Activated naive CD8-positive, alpha-beta T cell treated with anti-CD3 and anti-CD28 coated beads, Interleukin-2, amount 10 ng/mL, durations not matched to agents 7 days and 5 days (primary cell): ENCODE results near the gene DAG1. TPM values are rescaled to one million over a fixed set of nuclear protein-coding genes. Genes with fewer than 3 reads are reported as not detected.

Source experiments
- ATAC-seq: fragments of 150-1000 bp; cut with Tn5 transposase; one replicate; pipeline ENCODE4 v1.10.0; 2021; ENCODE audit warnings: low read depth, moderate library complexity
- POLR2A ChIA-PET: fragments of 350-600 bp; sonication (Branson Sonifier 250); formaldehyde crosslinking; loops from one replicate; lab custom pipeline; 2021; ENCODE audit warnings: antibody characterized with exemption; lab: Charles Lee
- DNase-seq: peaks from one replicate; pipeline ENCODE4 v3.0.0; 2021
- H3K27ac Mint-ChIP-seq: one replicate; pipeline ENCODE4 v1.8.0; 2022; ENCODE audit warnings: mild to moderate bottlenecking, mixed read lengths
- H3K27me3 Mint-ChIP-seq: one replicate; pipeline ENCODE4 v1.8.0; 2022; ENCODE audit warnings: mild to moderate bottlenecking, moderate library complexity, mixed read lengths
- H3K36me3 Mint-ChIP-seq: one replicate; pipeline ENCODE4 v1.8.0; 2021; ENCODE audit warnings: mild to moderate bottlenecking, mixed read lengths
- H3K4me1 Mint-ChIP-seq: one replicate; pipeline ENCODE4 v1.8.0; 2021; ENCODE audit warnings: mixed read lengths
- H3K4me3 Mint-ChIP-seq: one replicate; pipeline ENCODE4 v1.8.0; 2022; ENCODE audit warnings: mild to moderate bottlenecking, moderate library complexity, mixed read lengths
- H3K9me3 Mint-ChIP-seq: one replicate; pipeline ENCODE4 v1.8.0; 2021; ENCODE audit warnings: mixed read lengths
- total RNA-seq, 2 experiments: library from RNA; stranded (reverse); gene quantifications; one replicate each; pipeline ENCODE4 v1.2.3, GENCODE V29; 2021

The DAG1 gene
- total RNA-seq, 2 experiments from 2014 or later = 14.1 to 17.5 TPM

DNA sequence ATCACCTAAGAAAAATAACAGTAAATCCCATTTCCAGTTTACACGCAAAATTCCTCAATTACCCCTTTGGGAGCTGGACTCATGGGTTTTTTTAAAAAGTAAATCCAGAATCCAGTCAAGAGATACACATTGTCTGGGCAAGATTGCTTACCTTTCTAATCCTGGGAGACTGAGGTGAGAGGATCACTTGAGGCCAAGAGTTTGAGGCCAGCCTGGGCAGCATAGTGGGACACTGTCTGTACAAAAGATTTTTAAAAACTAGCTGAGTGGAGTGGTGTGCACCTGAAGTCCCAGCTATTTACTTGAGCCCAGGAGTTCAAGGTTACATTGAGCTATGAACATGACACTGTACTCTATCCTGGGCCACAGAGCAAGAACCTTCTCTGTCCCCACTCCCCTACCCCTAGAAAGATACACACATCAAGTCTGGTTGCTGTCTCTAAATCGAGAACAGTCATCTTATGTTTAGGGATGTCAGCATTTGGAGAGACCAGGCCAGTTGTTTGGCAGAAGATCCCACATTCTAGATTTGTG is 39.0 kb downstream of the DAG1 start:
- DNase-seq = no peak
- Mint-ChIP-seq H3K9me3 (no peaks in the 10 kb centered on the region), H3K4me1 (no peaks in the 10 kb centered on the region), H3K4me3 (no peak overlapping the region), H3K36me3 (peaks cover 16% of the 10 kb centered on the region), H3K27ac (no peak overlapping the region), H3K27me3 (no peaks in the 10 kb centered on the region)
- ATAC-seq = no peak
- POLR2A ChIA-PET = no interaction called here

DNA sequence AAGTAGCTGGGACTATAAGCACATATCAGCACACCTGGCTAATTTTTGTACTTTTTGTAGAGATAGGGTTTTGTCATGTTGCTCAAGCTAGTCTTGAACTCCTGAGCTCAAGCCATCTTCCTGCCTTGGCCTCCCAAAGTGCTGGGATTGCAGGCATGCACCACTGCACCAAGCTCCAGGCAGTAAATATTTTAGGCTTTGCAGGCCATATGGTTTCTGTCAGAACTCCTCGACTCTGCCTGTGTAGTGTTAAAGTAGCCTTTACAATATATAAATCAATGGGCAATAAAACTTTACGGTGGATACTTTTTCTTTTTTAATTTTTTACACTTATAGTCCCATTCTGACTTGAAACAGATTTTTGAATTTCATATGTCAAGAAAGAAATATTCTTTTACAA is 41.6 kb downstream of the DAG1 start:
- Mint-ChIP-seq H3K9me3 (no peaks in the 10 kb centered on the region), H3K4me3 (no peak overlapping the region), H3K27ac (no peak overlapping the region), H3K36me3 (peaks cover 22% of the 10 kb centered on the region), H3K4me1 (no peaks in the 10 kb centered on the region), H3K27me3 (no peaks in the 10 kb centered on the region)
- ATAC-seq (no peak), DNase-seq (no peak)
- POLR2A ChIA-PET = no interaction called here

DNA sequence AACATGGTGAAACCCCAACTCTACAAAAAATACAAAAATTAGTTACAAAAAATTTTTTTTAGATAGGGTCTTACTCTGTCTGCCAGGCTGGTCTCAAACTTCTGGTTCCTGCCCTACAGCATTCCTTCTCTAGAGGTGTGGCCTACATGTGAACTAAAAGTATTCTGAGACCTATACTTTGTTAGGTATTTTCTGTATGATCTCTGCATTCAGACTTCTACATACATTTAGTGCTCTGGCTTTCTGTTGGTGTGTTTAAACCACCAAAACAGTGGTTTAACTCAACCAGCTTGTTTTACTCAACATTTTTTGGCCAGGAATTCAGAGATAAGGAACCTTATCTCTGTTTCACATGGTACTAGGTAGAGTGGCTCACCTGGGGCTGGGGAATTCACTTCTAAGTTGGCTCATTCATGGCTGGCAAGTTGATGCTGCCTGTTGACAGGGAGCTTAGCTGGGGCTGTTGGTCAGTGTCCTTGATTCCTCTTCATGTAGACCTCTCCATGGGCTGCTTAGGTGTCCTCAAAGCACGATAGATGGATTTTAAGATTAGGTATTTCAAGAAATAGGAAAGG is 42.8 kb downstream of the DAG1 start:
- no peak overlapping the region for H3K4me3 Mint-ChIP-seq
- H3K27ac Mint-ChIP-seq = no peak overlapping the region
- ATAC-seq (no peak), DNase-seq (no peak)
- POLR2A ChIA-PET = no interaction called here
- no peaks in the 10 kb centered on the region for H3K9me3 Mint-ChIP-seq
- H3K36me3 Mint-ChIP-seq = peaks cover 28% of the 10 kb centered on the region
- H3K4me1 Mint-ChIP-seq = peaks cover 2% of the 10 kb centered on the region
- H3K27me3 Mint-ChIP-seq = no peaks in the 10 kb centered on the region

DNA sequence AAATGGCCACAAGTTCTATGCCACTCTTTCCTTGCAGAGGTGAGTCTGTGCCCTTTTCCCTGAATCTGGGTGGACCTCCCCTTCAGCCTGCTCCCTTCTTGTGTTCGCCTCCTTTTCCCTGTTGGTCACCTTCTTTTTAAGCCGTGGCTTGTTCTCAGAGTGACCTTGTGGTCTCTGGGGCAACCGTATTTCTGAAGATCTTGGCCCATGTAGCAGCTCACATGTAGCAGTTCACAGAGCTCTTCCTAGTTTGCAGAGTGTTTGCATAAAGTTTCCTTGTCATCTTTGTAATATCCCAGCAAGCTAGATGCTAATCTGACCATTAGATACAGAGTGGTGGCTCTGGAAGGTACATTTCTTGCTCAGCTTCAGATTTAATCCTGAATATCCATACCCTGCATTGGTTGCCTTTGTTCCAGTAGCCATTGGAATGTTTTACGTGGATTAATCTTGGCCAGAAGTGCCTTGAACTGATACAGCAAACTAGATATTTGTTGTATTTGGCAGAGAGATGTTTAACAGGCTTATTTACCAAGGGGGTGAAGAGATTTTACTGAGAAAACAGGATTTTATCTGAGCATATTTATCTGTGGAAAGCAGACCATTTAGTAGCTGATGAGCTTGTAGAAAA is 43.5 kb downstream of the DAG1 start:
- Mint-ChIP-seq H3K4me1 (peaks cover 2% of the 10 kb centered on the region), H3K36me3 (peaks cover 28% of the 10 kb centered on the region), H3K4me3 (no peak overlapping the region), H3K9me3 (no peaks in the 10 kb centered on the region), H3K27ac (no peak overlapping the region), H3K27me3 (no peaks in the 10 kb centered on the region)
- DNase-seq = no peak
- ATAC-seq = no peak
- POLR2A ChIA-PET = no interaction called here

DNA sequence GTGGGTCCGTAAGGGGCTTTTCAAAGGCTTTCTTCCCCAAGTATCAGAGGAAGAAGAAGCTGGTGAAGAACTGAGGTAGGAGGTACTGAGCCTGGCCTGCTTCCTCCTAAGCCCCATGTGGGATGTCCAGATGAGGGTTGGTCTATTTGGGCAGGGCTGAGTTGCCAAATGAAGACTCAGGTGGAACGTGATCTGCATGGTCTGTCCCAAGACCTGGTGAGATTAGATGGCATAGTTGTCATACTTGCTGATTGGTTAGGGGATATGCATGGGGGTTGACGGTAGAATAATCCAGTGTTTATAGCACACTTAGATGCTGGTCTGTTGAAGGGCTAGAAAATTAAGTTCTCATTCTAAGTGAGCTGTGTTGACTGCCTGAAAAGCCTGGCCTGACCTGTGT is 47.9 kb downstream of the DAG1 start:
- no peak overlapping the region for H3K27ac Mint-ChIP-seq
- H3K9me3 Mint-ChIP-seq = no peaks in the 10 kb centered on the region
- H3K4me3 Mint-ChIP-seq = no peak overlapping the region
- no peak for DNase-seq
- POLR2A ChIA-PET = no interaction called here
- peaks cover 5% of the 10 kb centered on the region for H3K4me1 Mint-ChIP-seq
- no peaks in the 10 kb centered on the region for H3K27me3 Mint-ChIP-seq
- no peak for ATAC-seq
- H3K36me3 Mint-ChIP-seq = peaks cover 24% of the 10 kb centered on the region

DNA sequence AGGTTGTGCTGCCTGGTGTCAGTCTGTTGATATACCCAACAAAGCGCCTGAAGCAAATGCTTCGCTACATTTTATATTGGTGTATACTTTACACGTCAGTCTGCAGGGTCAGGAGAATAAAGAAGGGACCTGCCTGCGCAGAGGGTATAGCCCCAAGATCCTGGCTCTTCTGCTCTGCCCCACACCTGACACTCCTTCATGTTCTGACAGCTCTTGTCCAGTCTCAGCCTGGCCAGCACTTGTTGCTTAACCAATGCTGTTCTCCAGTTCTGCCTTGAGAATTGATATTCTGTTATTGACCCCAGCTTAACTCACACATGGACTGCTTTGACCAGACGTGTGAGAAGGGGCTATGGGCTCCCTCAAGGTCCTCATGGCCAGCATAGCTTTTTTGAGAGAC is 48.4 kb downstream of the DAG1 start:
- Mint-ChIP-seq H3K4me3 (no peak overlapping the region), H3K9me3 (no peaks in the 10 kb centered on the region), H3K27ac (no peak overlapping the region), H3K27me3 (no peaks in the 10 kb centered on the region), H3K36me3 (peaks cover 21% of the 10 kb centered on the region), H3K4me1 (peaks cover 5% of the 10 kb centered on the region)
- DNase-seq = no peak
- POLR2A ChIA-PET = no interaction called here
- no peak for ATAC-seq

DNA sequence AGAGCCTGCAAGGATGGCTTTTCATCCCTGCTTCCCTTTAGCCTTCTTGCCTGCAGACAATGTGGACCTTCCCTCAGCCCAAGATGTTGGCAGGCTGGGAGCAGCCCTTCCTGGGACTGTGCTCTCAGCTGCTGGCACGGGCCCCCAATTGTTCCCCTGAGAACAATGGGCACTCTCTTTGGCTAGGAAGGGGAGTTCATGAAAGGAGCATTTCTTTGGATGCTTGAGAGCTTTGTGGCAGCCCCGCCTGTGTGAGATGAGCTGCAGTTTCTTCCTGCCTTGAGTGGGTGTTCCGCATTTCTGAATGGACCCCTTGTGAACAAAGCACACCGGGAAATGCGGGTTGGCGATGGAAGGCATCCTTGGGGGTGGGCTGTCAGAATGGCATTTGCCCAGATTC is 49.2 kb downstream of the DAG1 start:
- Mint-ChIP-seq H3K36me3 (peaks cover 16% of the 10 kb centered on the region), H3K4me1 (peaks cover 5% of the 10 kb centered on the region), H3K4me3 (no peak overlapping the region), H3K9me3 (no peaks in the 10 kb centered on the region), H3K27me3 (no peaks in the 10 kb centered on the region), H3K27ac (no peak overlapping the region)
- POLR2A ChIA-PET = interaction anchor here (0.5 kb wide), 1 partner anchor 107 kb away, joined by 3 read pairs; no protein-coding TSS in a partner anchor
- DNase-seq = no peak
- ATAC-seq = no peak

DNA sequence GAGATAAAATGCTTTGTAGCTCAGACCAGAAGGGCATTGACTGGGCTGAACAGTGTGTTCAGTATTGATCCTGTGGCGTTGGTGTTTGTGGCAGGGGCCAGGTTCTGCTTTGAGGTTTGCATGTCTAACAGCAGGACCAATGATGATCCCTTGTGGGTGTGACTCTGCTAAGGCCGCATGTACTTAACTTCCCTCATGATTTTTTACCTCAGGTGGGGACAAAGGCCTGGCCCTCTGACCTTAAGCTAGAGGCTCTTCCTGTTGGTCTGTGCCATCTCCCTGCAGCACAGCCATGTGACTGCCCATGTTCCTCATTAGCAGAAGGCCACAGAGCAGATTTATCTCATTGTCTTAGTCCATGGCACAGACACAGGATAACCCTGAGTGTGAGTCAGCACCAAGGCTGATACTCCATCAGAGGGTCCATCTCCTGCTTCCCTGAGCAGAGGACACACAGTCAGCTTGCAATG is 49.9 kb downstream of the DAG1 start:
- Mint-ChIP-seq H3K27me3 (no peaks in the 10 kb centered on the region), H3K4me1 (peaks cover 5% of the 10 kb centered on the region), H3K4me3 (no peak overlapping the region), H3K9me3 (no peaks in the 10 kb centered on the region), H3K27ac (no peak overlapping the region), H3K36me3 (peaks cover 16% of the 10 kb centered on the region)
- POLR2A ChIA-PET = no interaction called here
- ATAC-seq (no peak), DNase-seq (no peak)

DNA sequence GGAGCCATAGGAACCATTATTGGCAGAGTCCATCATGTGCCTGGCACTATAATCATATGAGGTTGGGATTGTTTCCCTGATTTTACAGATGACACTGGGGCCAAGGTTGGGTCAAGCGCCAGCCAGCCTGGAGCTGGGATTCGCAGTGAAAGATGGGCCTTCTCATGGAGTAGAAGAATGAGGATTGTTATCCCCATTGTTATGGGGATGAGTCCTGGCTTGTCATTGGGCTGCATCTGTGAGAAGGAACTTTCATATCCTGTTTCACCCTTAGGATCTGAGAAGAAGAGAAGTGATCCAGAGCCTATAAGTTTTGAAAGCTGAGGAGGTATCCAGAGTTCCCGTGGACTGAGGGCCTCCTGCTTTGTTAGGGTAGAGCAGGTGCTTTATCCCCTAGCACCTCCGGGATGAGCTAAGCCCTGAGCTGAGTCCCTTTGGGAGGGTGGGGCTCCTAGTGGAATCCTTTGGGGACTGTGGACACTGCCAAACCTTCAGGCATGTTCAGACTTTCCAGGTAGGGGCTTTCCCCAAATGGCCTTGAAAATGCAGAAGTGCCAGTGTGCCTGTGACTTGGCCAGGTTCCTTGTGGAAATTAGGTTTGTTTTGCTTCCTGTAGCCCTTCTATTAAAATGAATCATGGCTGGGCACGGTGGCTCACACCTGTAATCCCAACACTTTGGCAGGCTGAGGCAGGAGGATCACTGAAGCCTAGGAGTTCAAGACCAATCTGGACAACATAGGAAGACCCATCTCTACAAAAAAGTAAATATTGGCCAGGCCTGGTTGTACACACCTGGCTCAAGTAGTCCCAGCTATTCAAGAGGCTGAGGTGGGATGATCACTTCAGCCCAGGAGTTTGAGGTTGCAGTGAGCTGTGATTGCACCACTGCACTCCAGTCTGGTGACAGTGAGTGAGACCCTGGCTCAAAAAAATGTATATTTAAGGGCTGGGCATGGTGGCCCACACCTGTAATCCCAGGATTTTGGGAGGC is 54.0 kb downstream of the DAG1 start:
- Mint-ChIP-seq H3K4me3 (no peak overlapping the region), H3K27ac (no peak overlapping the region), H3K4me1 (peaks cover 2% of the 10 kb centered on the region), H3K36me3 (peaks cover 6% of the 10 kb centered on the region), H3K27me3 (no peaks in the 10 kb centered on the region), H3K9me3 (no peaks in the 10 kb centered on the region)
- ATAC-seq (no peak), DNase-seq (no peak)
- POLR2A ChIA-PET = no interaction called here

DNA sequence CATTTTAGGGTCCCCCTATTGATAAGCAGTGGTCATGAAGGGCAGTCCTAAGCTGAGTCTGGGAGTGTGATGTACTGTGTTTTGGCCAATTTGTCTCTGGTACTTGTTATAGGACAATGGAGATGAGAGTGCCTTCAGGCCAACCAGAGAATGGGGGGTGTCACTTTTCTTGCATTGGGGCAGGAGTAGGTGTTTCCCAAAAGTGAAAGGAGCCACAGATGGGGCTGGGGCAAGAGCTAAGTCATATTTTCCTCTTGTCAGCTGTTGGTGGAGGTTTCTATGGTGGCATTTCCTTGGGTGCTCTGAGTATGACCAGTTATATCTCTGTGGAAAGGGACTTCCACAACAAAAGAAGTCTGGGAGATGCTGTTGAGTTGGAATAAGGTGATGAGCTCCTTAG is 59.5 kb downstream of the DAG1 start:
- H3K27me3 Mint-ChIP-seq = no peaks in the 10 kb centered on the region
- H3K9me3 Mint-ChIP-seq = no peaks in the 10 kb centered on the region
- no peak for DNase-seq
- peak; percentile 50 for ATAC-seq
- H3K27ac Mint-ChIP-seq = no peak overlapping the region
- POLR2A ChIA-PET = no interaction called here
- peaks cover 10% of the 10 kb centered on the region for H3K4me1 Mint-ChIP-seq
- H3K36me3 Mint-ChIP-seq = peaks cover 17% of the 10 kb centered on the region
- no peak overlapping the region for H3K4me3 Mint-ChIP-seq

DNA sequence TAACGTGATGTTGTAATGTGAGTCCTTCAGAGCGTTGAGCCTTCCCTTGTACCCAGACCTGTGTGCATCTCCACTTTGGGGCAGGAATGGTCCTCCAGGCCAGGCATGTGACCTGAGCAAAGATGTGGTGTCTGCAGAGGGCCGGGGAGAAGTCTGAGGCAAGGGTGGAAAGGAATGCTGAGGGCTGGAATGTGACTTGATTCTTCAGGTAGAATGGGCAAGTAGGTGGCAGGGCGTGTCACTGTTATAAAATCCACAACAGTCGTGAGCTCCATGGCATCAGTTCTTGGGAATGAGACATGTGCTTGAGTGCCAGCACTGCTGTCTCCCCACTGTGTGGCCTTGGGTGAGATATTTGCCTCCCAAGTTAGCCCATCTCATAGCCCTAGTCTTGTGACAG is 60.2 kb downstream of the DAG1 start:
- no peak overlapping the region for H3K4me3 Mint-ChIP-seq
- no peaks in the 10 kb centered on the region for H3K9me3 Mint-ChIP-seq
- H3K27me3 Mint-ChIP-seq = no peaks in the 10 kb centered on the region
- no peak overlapping the region for H3K27ac Mint-ChIP-seq
- peaks cover 10% of the 10 kb centered on the region for H3K4me1 Mint-ChIP-seq
- POLR2A ChIA-PET = no interaction called here
- no peak for DNase-seq
- ATAC-seq = no peak
- peaks cover 17% of the 10 kb centered on the region for H3K36me3 Mint-ChIP-seq

DNA sequence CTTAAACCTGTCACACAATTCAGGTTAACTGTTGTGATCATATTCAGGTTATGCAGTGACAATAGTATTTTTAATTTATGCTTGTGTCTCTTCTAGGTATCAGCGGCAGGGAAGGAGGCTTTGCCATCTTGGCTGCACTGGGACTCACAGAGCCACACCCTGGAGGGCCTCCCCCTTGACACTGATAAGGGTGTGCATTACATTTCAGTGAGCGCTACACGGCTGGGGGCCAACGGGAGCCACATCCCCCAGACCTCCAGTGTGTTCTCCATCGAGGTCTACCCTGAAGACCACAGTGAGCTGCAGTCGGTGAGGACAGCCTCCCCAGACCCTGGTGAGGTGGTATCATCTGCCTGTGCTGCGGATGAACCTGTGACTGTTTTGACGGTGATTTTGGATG is 60.6 kb downstream of the DAG1 start:
- peaks cover 10% of the 10 kb centered on the region for H3K4me1 Mint-ChIP-seq
- H3K4me3 Mint-ChIP-seq = no peak overlapping the region
- DNase-seq (no peak), ATAC-seq (no peak)
- peaks cover 16% of the 10 kb centered on the region for H3K36me3 Mint-ChIP-seq
- no peaks in the 10 kb centered on the region for H3K27me3 Mint-ChIP-seq
- POLR2A ChIA-PET = no interaction called here
- H3K9me3 Mint-ChIP-seq = no peaks in the 10 kb centered on the region
- no peak overlapping the region for H3K27ac Mint-ChIP-seq

DNA sequence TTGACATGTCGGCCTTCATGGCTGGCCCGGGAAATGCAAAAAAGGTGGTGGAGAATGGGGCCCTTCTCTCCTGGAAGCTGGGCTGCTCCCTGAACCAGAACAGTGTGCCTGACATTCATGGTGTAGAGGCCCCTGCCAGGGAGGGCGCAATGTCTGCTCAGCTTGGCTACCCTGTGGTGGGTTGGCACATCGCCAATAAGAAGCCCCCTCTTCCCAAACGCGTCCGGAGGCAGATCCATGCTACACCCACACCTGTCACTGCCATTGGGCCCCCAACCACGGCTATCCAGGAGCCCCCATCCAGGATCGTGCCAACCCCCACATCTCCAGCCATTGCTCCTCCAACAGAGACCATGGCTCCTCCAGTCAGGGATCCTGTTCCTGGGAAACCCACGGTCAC is 61.2 kb downstream of the DAG1 start:
- Mint-ChIP-seq H3K4me3 (no peak overlapping the region), H3K9me3 (no peaks in the 10 kb centered on the region), H3K27ac (no peak overlapping the region), H3K27me3 (no peaks in the 10 kb centered on the region), H3K36me3 (peaks cover 16% of the 10 kb centered on the region), H3K4me1 (peaks cover 10% of the 10 kb centered on the region)
- DNase-seq (no peak), ATAC-seq (no peak)
- POLR2A ChIA-PET = no interaction called here
